Activated naive CD8-positive, alpha-beta T cell (primary cell): ENCODE data around the gene SNX13.

Source experiments
- H3K27ac Mint-ChIP-seq: one replicate; pipeline ENCODE4 v1.8.0; 2021; ENCODE audit warnings: mixed read lengths
- H3K27me3 Mint-ChIP-seq: one replicate; pipeline ENCODE4 v1.8.0; 2021; ENCODE audit warnings: mixed read lengths
- H3K36me3 Mint-ChIP-seq: one replicate; pipeline ENCODE4 v1.8.0; 2021; ENCODE audit warnings: mixed read lengths
- H3K4me1 Mint-ChIP-seq: one replicate; pipeline ENCODE4 v1.8.0; 2021; ENCODE audit warnings: low read depth, mixed read lengths
- H3K4me3 Mint-ChIP-seq: one replicate; pipeline ENCODE4 v1.8.0; 2021; ENCODE audit warnings: mild to moderate bottlenecking, mixed read lengths
- H3K9me3 Mint-ChIP-seq: one replicate; pipeline ENCODE4 v1.8.0; 2021; ENCODE audit warnings: low read depth, mixed read lengths

The SNX13 gene

GRCh38 chr7:17963281-17963680, 23.0 kb upstream of the SNX13 start:
- no peaks in the 10 kb centered on the region for H3K9me3 Mint-ChIP-seq
- H3K27ac Mint-ChIP-seq: no peak overlapping the region
- no peaks in the 10 kb centered on the region for H3K4me1 Mint-ChIP-seq
- peaks cover 4% of the 10 kb centered on the region for H3K27me3 Mint-ChIP-seq
- H3K4me3 Mint-ChIP-seq: no peak overlapping the region
- H3K36me3 Mint-ChIP-seq: no peaks in the 10 kb centered on the region

DNA sequence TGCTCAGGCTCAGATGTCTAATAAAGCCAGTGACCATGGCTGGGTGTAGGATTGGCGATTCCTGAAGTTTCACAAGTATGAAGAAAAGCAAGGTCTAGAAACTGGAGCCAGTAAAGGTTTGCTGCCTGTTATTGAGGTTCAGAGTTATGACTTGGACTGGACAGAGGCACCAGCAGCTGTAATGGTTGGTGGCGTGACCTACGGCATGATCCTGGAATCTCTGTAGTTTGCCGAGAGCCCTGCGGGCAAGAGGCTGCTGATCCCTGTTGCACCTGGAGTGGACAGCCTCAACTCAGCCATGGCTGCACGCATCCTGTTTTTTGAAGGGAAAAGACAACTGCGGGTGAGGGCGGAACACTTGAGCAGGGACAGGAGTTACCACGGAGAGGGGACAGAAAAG, 22.4 kb upstream of the SNX13 start:
- H3K9me3 Mint-ChIP-seq: no peaks in the 10 kb centered on the region

DNA sequence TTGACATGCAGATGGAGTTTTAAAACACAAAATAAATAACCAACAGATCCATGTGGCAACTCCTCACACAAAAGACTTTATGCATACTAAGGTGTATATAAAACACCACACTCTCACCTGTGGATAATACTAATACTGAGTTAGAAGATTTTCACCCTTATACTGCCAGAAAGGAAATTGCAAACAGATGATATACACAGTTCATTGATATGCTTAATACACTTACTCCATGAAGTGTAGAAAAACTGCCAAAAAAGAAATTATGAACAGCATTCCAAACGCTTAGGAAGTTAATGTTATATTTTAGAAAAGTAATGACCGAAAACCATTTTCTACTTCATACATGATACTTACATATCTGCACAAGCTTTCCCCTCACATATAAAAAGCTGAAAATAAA, 17.6 kb upstream of the SNX13 start:
- peaks cover 2% of the 10 kb centered on the region for H3K27me3 Mint-ChIP-seq
- H3K4me3 Mint-ChIP-seq: no peak overlapping the region
- peaks cover 4% of the 10 kb centered on the region for H3K4me1 Mint-ChIP-seq
- no peak overlapping the region for H3K27ac Mint-ChIP-seq
- no peaks in the 10 kb centered on the region for H3K9me3 Mint-ChIP-seq
- no peaks in the 10 kb centered on the region for H3K36me3 Mint-ChIP-seq

More for the DNA sequence above, 22.4 kb upstream of the SNX13 start:
- Mint-ChIP-seq H3K4me1 (no peaks in the 10 kb centered on the region), H3K4me3 (no peak overlapping the region), H3K36me3 (no peaks in the 10 kb centered on the region), H3K27me3 (peaks cover 3% of the 10 kb centered on the region), H3K27ac (no peak overlapping the region)

- Mint-ChIP-seq H3K4me3 (no peak overlapping the region), H3K27ac (no peak overlapping the region), H3K4me1 (peaks cover 8% of the 10 kb centered on the region), H3K27me3 (peaks cover 4% of the 10 kb centered on the region), H3K9me3 (no peaks in the 10 kb centered on the region), H3K36me3 (no peaks in the 10 kb centered on the region)
Observed at GRCh38 chr7:17952387-17952786, 12.1 kb upstream of the SNX13 start.

DNA sequence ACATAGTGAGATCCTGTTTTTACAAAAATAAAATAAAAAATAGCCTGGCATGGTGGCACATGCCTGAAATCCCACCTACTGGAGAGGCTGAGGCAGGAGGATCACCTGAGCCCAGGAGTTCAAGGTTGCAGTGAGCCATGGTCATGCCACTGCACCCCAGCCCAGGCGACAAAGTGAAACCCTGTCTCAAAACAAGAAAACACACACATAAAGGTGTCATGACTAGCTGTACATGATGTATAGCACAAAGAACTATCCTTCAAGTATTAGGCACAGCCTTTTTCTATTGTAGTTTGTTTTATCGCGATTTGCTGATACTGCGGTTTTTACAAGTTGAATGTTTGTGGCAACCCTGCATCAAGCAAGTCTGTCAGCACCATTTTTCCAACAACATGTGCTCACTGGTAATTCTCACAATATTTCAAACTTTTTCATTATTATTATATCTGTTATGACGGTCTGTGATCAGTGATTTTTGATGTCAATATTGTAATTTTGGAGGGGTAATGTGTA, 11.5 kb upstream of the SNX13 start:
- H3K27me3 Mint-ChIP-seq: peaks cover 4% of the 10 kb centered on the region

GRCh38 chr7:17948526-17949238, 8.4 kb upstream of the SNX13 start:
- Mint-ChIP-seq H3K4me3 (no peak overlapping the region), H3K4me1 (peaks cover 12% of the 10 kb centered on the region), H3K27me3 (peaks cover 2% of the 10 kb centered on the region), H3K36me3 (no peaks in the 10 kb centered on the region), H3K27ac (no peak overlapping the region), H3K9me3 (no peaks in the 10 kb centered on the region)

More for the DNA sequence above, 11.5 kb upstream of the SNX13 start:
- Mint-ChIP-seq H3K4me1 (peaks cover 12% of the 10 kb centered on the region), H3K9me3 (no peaks in the 10 kb centered on the region), H3K4me3 (no peak overlapping the region), H3K36me3 (no peaks in the 10 kb centered on the region), H3K27ac (no peak overlapping the region)

DNA sequence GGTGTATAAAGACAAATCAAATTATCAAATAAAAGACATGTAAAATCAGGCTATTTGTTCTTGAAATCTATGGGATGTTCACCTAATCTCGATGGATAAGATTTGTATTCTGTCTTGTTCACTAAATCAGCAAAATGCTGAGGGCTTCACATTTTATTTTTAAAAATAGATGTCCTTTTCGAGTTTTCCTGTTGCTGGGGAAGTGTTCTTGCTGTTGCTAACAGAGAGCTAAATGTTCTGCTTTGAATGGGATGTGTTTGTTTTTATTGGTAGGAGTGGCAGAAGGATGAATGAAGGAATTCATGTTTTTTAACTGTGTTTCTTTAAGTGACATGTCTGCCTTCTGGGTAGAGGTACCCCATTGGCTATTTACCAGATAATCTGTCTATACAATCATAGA, 7.3 kb upstream of the SNX13 start:
- Mint-ChIP-seq H3K4me3 (no peak overlapping the region), H3K9me3 (no peaks in the 10 kb centered on the region), H3K36me3 (peaks cover 2% of the 10 kb centered on the region), H3K4me1 (peaks cover 11% of the 10 kb centered on the region), H3K27me3 (peaks cover 2% of the 10 kb centered on the region), H3K27ac (no peak overlapping the region)

DNA sequence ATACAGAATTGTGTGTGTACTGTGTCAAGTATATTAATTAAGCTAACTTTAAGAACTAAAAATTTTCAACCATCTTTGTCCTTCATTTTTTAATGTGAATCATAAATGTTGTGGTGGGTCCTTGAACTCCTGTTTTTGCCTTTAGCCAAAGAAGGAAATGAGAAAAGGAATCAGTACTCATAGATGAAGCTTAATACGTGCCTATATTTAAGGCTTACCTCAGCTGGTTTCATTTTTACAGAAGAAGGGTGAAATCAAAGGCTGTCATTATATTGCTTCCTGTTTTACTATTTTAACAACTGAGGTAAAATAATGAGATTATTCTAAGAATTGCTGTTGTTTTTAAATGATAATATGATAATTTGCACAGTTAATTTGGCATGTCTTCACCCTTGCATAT, 6.3 kb upstream of the SNX13 start:
- H3K4me3 Mint-ChIP-seq: peak overlapping the region; percentile 47

DNA sequence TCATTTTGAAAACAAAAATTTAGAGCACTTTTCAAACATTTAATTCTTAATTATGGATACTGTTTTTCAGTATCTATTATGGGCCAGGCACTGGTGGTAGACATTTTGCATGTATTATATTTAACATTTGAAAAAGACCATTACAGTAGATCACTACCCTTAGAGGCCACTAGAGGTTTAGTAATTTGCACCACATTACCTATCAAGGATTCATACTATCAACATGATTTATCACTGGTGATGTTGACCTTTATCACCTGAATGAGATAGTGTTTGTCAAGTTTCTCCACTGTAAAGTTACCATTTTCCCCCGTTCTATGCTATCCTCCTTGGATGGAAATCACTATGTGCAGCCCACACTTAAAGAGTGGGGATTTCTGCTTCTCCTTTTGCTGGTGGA, 4.4 kb upstream of the SNX13 start:
- no peak overlapping the region for H3K27ac Mint-ChIP-seq
- peaks cover 2% of the 10 kb centered on the region for H3K36me3 Mint-ChIP-seq
- no peak overlapping the region for H3K4me3 Mint-ChIP-seq
- peaks cover 20% of the 10 kb centered on the region for H3K4me1 Mint-ChIP-seq
- no peaks in the 10 kb centered on the region for H3K27me3 Mint-ChIP-seq
- no peaks in the 10 kb centered on the region for H3K9me3 Mint-ChIP-seq

More for the DNA sequence above, 6.3 kb upstream of the SNX13 start:
- Mint-ChIP-seq H3K27me3 (peaks cover 2% of the 10 kb centered on the region), H3K4me1 (peaks cover 12% of the 10 kb centered on the region), H3K36me3 (peaks cover 2% of the 10 kb centered on the region), H3K9me3 (no peaks in the 10 kb centered on the region), H3K27ac (no peak overlapping the region)

DNA sequence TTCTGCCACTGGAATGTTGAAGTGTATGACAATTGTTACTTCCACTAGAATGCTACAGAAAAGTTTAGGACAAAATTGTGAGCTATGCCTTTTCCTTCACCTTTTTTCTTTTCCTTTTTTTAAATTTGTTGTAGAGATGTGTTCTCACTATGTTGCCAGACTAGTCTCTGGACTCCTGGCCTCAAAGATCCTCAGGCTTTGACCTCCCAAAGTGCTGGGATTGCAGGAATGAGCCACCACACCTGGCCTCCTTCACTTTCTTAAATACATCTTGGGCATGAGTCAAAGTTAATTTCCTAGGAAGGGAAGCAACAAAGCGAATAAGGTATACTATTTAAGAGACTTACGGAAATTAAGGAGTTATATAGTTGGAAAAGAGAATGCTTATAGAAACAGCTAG, 2.7 kb upstream of the SNX13 start:
- Mint-ChIP-seq H3K27ac (no peak overlapping the region), H3K36me3 (peaks cover 2% of the 10 kb centered on the region), H3K9me3 (no peaks in the 10 kb centered on the region), H3K4me3 (no peak overlapping the region), H3K4me1 (peaks cover 37% of the 10 kb centered on the region), H3K27me3 (no peaks in the 10 kb centered on the region)

DNA sequence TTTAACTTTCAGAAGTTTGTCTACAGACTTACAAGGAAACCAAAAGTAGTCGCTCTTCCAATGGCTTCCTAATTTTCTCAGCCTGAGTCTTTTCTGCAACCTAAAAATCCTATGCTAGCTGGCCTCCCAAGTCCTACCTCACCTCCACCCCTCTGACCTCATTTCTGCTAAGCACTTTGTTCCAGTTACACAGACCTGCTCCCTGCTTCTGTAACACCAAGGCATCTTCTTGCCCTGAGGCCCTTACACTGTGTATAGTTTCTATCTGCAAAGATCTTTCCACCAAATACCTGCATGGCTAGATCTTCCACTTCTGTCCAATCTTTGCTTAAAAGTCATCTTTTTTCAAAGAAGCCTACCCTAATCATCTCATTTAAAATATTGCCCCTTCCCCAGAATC, 1.9 kb upstream of the SNX13 start:
- H3K4me3 Mint-ChIP-seq: peak overlapping the region; percentile 99
- no peaks in the 10 kb centered on the region for H3K27me3 Mint-ChIP-seq
- H3K4me1 Mint-ChIP-seq: peaks cover 40% of the 10 kb centered on the region
- H3K9me3 Mint-ChIP-seq: no peaks in the 10 kb centered on the region
- no peak overlapping the region for H3K27ac Mint-ChIP-seq
- H3K36me3 Mint-ChIP-seq: peaks cover 2% of the 10 kb centered on the region

DNA sequence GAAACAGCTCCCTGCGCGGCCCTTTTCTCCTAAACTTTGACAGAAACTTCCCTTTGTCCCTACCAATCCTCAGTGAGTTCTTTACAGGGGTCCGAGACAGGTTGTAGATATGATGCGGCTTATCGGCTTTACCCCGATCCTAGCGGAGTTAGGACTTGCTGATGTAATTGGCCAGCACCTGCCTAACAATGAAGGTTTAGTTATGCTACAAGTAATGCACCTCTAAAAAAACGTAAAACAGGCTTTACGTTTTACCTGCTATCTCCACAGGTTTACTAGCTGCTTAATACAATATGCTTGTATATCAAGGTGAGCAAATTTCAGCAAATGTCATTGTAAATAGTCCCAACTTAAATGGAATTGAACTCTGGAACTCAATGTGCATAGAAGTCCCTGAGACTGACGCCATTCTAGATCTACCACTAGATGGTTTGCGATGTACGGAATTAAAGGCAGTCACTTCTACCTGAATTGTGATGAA, 697 bp upstream of the SNX13 start:
- H3K4me3 Mint-ChIP-seq: peak overlapping the region; percentile 99
- no peaks in the 10 kb centered on the region for H3K27me3 Mint-ChIP-seq
- H3K9me3 Mint-ChIP-seq: no peaks in the 10 kb centered on the region
- H3K36me3 Mint-ChIP-seq: peaks cover 2% of the 10 kb centered on the region
- peaks cover 42% of the 10 kb centered on the region for H3K4me1 Mint-ChIP-seq
- H3K27ac Mint-ChIP-seq: peak overlapping the region; percentile 97

DNA sequence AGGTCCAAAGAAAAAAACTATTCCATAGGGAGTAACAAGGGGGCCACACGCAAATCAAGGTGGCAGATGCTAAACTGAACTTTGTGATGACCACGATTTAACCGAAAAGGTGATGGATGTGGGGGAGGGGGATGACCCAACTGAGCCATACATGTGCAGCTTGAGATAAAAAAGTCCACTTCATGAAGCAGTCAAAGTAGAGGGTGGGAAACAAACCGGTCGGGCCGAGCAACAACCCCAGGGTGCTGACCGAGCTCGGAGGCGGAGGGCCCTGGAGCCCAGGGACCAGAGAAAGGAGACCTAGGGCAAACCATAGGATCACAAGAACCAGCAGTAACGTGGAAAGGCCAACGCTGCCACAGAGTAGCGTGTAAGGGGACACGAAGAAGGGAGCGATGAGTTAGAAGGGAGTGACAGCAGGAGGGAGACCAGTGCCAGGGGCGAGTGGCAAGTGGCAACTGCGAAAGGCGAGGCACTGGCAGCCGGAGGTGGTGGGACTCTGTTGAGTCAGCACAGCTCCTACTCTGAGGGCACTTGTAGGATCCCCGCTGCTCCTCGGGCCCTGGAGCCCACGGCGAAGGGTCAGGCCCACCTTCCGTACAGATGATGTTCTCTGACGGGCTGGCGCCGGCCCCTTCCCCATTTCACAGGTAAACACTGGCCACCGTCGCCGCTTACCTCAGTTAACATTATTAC, 540 bp downstream of the SNX13 start:
- peak overlapping the region; percentile 99 for H3K4me3 Mint-ChIP-seq
- peaks cover 6% of the 10 kb centered on the region for H3K36me3 Mint-ChIP-seq
- peak overlapping the region; percentile 97 for H3K27ac Mint-ChIP-seq
- H3K4me1 Mint-ChIP-seq: peaks cover 52% of the 10 kb centered on the region
- no peaks in the 10 kb centered on the region for H3K9me3 Mint-ChIP-seq
- no peaks in the 10 kb centered on the region for H3K27me3 Mint-ChIP-seq

- Mint-ChIP-seq H3K9me3 (no peaks in the 10 kb centered on the region), H3K27me3 (no peaks in the 10 kb centered on the region), H3K27ac (peak overlapping the region; percentile 97), H3K36me3 (peaks cover 6% of the 10 kb centered on the region), H3K4me1 (peaks cover 57% of the 10 kb centered on the region), H3K4me3 (peak overlapping the region; percentile 99)
Observed at GRCh38 chr7:17939211-17939605, 1.1 kb downstream of the SNX13 start.

DNA sequence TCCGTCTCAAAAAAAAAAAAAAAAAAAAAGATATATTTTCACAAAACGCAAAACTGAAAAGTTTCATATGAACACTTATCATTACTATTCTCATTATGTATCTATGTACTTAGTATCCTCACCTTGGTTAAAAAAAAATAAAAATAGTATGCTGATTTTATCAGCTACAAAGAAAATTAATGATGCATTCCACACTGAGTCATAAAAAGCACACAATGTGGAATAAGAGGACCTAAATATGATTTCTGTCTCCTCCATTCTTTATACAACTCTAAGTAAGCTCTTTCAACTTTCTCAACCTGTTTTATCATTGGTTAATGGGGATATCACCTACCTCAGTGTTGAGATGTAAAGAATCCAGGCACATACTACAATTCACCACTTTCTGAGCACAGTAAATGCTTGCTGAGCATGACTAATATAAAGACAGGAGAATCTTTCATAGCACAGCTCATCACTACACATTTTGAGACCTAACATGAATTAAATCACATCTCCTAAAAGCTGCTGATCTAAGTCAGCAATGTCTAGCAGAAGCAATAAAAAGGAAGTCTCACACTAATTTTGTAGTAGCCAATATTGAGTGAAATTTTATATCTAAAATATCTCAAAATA, 2.7 kb downstream of the SNX13 start:
- peaks cover 4% of the 10 kb centered on the region for H3K36me3 Mint-ChIP-seq
- peak overlapping the region; percentile 99 for H3K4me3 Mint-ChIP-seq
- H3K27me3 Mint-ChIP-seq: no peaks in the 10 kb centered on the region
- H3K4me1 Mint-ChIP-seq: peaks cover 71% of the 10 kb centered on the region
- H3K27ac Mint-ChIP-seq: no peak overlapping the region
- no peaks in the 10 kb centered on the region for H3K9me3 Mint-ChIP-seq
